Activated B cell treated with CpG ODN at 0.5 μM for 24 hours (primary cell): ENCODE data around the gene DUXB. TPM values are rescaled to one million over a fixed set of nuclear protein-coding genes. Genes with fewer than 3 reads are reported as not detected.
A peak's percentile ranks its signal among the peaks of the same experiment; 100 is the strongest.

Source experiments
- ATAC-seq: fragments of 200-7000 bp; cut with Tn5 transposase; one replicate; pipeline ENCODE4 v1.10.0; 2021; ENCODE audit warnings: low read depth, mild to moderate bottlenecking, moderate library complexity
- CTCF ChIA-PET: fragments of 350-600 bp; sonication (Branson Sonifier 250); formaldehyde crosslinking; loops from one replicate; lab custom pipeline; 2021; ENCODE audit warnings: antibody characterized with exemption; lab: Charles Lee
- POLR2A ChIA-PET: fragments of 350-600 bp; sonication (Branson Sonifier 250); formaldehyde crosslinking; loops from one replicate; lab custom pipeline; 2021; ENCODE audit warnings: antibody characterized with exemption; lab: Charles Lee
- DNase-seq: peaks from one replicate; pipeline ENCODE4 v3.0.0; 2022
- H3K27ac Mint-ChIP-seq: one replicate; pipeline ENCODE4 v1.8.0; 2020; ENCODE audit warnings: mixed read lengths
- H3K27me3 Mint-ChIP-seq: one replicate; pipeline ENCODE4 v1.8.0; 2021; ENCODE audit warnings: mixed read lengths
- H3K36me3 Mint-ChIP-seq: one replicate; pipeline ENCODE4 v1.8.0; 2021; ENCODE audit warnings: low read depth, mixed read lengths
- H3K4me1 Mint-ChIP-seq: one replicate; pipeline ENCODE4 v1.8.0; 2021; ENCODE audit warnings: mixed read lengths
- H3K4me3 Mint-ChIP-seq: one replicate; pipeline ENCODE4 v1.8.0; 2020; ENCODE audit warnings: mild to moderate bottlenecking, mixed read lengths
- H3K9me3 Mint-ChIP-seq: one replicate; pipeline ENCODE4 v1.8.0; 2020; ENCODE audit warnings: mixed read lengths
- intact Hi-C: fragments of 100-400 bp; cut with micrococcal nuclease; formaldehyde crosslinking; loops from one replicate; pipeline ENCODE4 v1.15.1; 2024
- total RNA-seq: library from RNA; stranded (reverse); gene quantifications from 2 replicates; pipeline ENCODE4 v1.2.3, GENCODE V29; 2022
- TF ChIP-seq, protein P1 (sequence below): fragments of 200-600 bp; IDR thresholded peaks from one replicate; pipeline ENCODE4 v1.8.0; 2022; ENCODE audit warnings: antibody characterized with exemption, mild to moderate bottlenecking

DUXB gene
- total RNA-seq, 1 donor from 2014 or later, result not detected

DNA sequence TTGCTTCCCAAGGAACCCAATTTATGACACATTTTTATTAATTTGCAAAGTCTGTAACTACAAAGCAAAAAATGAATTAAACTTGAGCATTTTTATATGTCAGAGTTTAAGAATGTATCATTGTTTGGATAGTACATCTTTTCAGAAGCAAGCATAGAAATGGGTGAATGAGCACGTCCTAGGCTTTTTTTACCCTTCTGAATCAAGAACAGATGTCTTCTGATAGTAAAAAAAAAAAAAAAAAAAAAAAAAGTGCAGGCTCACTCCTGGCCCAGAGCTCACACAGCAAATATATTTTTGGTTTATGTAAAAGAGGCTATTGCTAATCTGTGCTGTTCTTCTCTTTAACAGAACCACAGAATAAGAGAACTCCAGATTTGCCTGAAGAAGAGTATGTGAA, 47.3 kb downstream of the DUXB start:
- intact Hi-C loops, result no loop called here
- H3K4me1 Mint-ChIP-seq, result peaks cover 51% of the 10 kb centered on the region
- TF ChIP-seq, protein P1, sequence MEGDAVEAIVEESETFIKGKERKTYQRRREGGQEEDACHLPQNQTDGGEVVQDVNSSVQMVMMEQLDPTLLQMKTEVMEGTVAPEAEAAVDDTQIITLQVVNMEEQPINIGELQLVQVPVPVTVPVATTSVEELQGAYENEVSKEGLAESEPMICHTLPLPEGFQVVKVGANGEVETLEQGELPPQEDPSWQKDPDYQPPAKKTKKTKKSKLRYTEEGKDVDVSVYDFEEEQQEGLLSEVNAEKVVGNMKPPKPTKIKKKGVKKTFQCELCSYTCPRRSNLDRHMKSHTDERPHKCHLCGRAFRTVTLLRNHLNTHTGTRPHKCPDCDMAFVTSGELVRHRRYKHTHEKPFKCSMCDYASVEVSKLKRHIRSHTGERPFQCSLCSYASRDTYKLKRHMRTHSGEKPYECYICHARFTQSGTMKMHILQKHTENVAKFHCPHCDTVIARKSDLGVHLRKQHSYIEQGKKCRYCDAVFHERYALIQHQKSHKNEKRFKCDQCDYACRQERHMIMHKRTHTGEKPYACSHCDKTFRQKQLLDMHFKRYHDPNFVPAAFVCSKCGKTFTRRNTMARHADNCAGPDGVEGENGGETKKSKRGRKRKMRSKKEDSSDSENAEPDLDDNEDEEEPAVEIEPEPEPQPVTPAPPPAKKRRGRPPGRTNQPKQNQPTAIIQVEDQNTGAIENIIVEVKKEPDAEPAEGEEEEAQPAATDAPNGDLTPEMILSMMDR, result no peak
- H3K27me3 Mint-ChIP-seq, result no peaks in the 10 kb centered on the region
- ChIA-PET CTCF (no interaction called here), POLR2A (interaction anchor here (0.6 kb wide), 1 partner anchor 9 kb away, joined by 4 read pairs; no protein-coding TSS in a partner anchor)
- no peak for DNase-seq
- peak overlapping the region; percentile 19 for H3K27ac Mint-ChIP-seq
- H3K4me3 Mint-ChIP-seq, result no peak overlapping the region
- ATAC-seq, result no peak
- peaks cover 57% of the 10 kb centered on the region for H3K36me3 Mint-ChIP-seq
- H3K9me3 Mint-ChIP-seq, result no peaks in the 10 kb centered on the region

DNA sequence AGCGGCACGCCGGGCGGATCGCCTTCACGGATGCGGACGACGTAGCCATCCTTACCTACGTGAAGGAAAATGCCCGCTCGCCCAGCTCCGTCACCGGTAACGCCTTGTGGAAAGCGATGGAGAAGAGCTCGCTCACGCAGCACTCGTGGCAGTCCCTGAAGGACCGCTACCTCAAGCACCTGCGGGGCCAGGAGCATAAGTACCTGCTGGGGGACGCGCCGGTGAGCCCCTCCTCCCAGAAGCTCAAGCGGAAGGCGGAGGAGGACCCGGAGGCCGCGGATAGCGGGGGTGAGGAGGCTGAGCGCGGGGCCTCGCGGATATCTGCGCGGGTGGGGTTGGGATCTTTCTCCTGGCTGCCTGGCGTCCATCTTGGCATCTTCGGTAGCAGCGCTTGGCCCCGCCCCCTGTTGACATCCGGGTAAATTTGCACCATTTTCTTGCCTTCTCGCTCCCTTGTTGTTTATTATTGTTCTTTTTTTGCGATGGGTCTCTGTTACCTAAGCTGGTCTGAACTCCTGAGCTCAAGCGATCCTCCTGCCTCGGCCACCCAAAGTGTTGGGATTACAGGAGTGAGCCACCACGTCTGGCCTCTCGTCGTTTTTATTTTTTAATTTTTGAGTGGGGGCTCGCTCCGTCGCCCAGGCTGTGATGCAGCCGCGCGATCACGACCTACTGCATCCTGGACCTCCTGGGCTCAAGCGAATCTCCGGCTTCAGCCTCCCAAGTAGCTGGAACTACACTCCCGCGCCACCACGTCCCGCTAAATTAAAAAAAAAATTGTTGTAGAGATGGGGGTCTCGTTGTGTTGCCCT, 52.8 kb downstream of the DUXB start:
- POLR2A ChIA-PET, result interaction anchor here (0.6 to 4.7 kb wide), 20 partner anchors 10 to 1543 kb away, joined by 3 to 95 read pairs (median 6); partner anchors contain the start of genes ADAT1, CFDP1, GABARAPL2 and GLG1
- ATAC-seq (peak; percentile 35), DNase-seq (peak; percentile 71)
- H3K27me3 Mint-ChIP-seq, result no peaks in the 10 kb centered on the region
- H3K36me3 Mint-ChIP-seq, result peaks cover 51% of the 10 kb centered on the region
- H3K27ac Mint-ChIP-seq, result peak overlapping the region; percentile 98
- H3K4me1 Mint-ChIP-seq, result peaks cover 73% of the 10 kb centered on the region
- CTCF ChIA-PET, result interaction anchor here (0.9 to 3.2 kb wide), 7 partner anchors 26 to 537 kb away, joined by 3 to 15 read pairs (median 6); partner anchors contain the start of genes ADAT1 and TMEM170A
- TF ChIP-seq, protein P1, result no peak
- H3K4me3 Mint-ChIP-seq, result peak overlapping the region; percentile 100
- intact Hi-C loops, result loop anchor here (1.0 to 5.0 kb wide), 4 partner anchors 116 to 1564 kb away; no protein-coding TSS in a partner anchor
- no peaks in the 10 kb centered on the region for H3K9me3 Mint-ChIP-seq

DNA sequence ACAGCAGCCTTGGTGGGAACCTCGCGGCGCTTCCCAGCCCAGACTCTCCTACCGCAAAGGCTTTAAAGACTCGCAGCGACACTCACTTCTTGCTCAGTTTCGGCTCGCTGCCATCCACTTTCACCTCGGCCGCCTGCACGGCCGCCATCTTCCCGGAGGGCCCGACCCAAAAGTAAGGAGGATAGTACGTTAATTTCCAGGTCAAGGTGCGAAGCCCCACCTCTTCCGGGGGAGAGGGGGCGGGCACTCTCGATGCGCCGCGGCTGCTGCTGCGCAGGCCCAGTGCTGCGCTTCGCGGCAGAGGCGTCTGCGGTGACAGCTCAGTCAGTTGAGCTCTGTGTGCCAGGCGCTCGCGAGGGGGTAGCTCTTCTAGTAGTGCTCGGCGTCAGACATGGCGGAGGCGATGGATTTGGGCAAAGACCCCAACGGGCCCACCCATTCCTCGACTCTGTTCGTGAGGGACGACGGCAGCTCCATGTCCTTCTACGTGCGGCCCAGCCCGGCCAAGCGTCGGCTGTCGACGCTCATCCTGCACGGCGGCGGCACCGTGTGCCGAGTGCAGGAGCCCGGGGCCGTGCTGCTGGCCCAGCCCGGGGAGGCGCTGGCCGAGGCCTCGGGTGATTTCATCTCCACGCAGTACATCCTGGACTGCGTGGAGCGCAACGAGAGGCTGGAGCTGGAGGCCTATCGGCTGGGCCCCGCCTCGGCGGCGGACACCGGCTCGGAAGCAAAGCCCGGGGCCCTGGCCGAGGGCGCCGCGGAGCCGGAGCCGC, 53.6 kb downstream of the DUXB start, which contains the start of the genes KARS1 and TERF2IP:
KARS1 (minus strand) TSS at position 174 of the 773 bp plus-strand sequence; CDS start at position 148, 26 bp downstream.
TERF2IP (plus strand) TSS at position 282 of the 773 bp plus-strand sequence; CDS start at position 392, 110 bp downstream.
- TF ChIP-seq, protein P1, result no peak
- intact Hi-C loops, result loop anchor here (1.0 to 5.0 kb wide), 13 partner anchors 24 to 1565 kb away; partner anchors contain the start of genes ADAT1, CFDP1, GABARAPL2 and MON1B
- Mint-ChIP-seq H3K36me3 (peaks cover 55% of the 10 kb centered on the region), H3K4me1 (peaks cover 65% of the 10 kb centered on the region), H3K27ac (peak within 1 kb of the TSS; percentile 98), H3K27me3 (no peaks in the 10 kb centered on the region), H3K4me3 (peak within 1 kb of the TSS; percentile 100), H3K9me3 (no peaks in the 10 kb centered on the region)
- DNase-seq, result peak; percentile 92
- peak; percentile 86 for ATAC-seq
- CTCF ChIA-PET, result interaction anchor here (0.9 to 2.9 kb wide), 7 partner anchors 25 to 537 kb away, joined by 3 to 11 read pairs (median 4); partner anchors contain the start of genes ADAT1 and TMEM170A
- POLR2A ChIA-PET, result interaction anchor here (0.6 to 4.7 kb wide), 20 partner anchors 12 to 1544 kb away, joined by 3 to 95 read pairs (median 4); partner anchors contain the start of genes ADAT1, CFDP1, CHST6 and GABARAPL2

DNA sequence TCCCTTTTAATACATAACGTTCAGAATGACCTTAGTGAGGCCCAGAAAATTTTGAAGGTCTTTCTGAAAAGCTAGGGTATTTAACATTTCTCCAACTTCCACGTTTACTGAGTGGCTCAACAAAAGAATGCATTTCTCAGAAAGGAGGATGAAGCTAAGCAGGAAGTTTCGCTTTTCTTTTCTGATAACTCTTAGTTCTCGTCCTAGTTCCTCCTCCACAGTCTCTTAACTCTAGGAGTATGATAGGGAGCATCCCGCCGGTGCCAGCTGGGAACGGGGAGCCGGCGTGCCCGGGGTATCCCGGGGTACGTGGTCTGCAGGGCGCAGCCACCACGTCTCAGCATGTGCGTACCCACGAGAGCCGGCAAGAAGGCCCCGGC, 54.2 kb downstream of the DUXB start:
- no peak for DNase-seq
- ChIA-PET CTCF (interaction anchor here (0.6 to 2.9 kb wide), 5 partner anchors 24 to 1058 kb away, joined by 3 to 11 read pairs (median 4); partner anchors contain the start of gene ADAT1), POLR2A (interaction anchor here (0.6 to 4.7 kb wide), 16 partner anchors 16 to 1544 kb away, joined by 3 to 95 read pairs (median 5); partner anchors contain the start of genes ADAT1, CFDP1, CHST6 and GABARAPL2)
- peaks cover 61% of the 10 kb centered on the region for H3K4me1 Mint-ChIP-seq
- peak; percentile 9 for ATAC-seq
- H3K9me3 Mint-ChIP-seq, result no peaks in the 10 kb centered on the region
- intact Hi-C loops, result loop anchor here (1.0 to 5.0 kb wide), 11 partner anchors 24 to 1565 kb away; partner anchors contain the start of genes ADAT1, CFDP1, GABARAPL2 and MON1B
- H3K36me3 Mint-ChIP-seq, result peaks cover 61% of the 10 kb centered on the region
- H3K27ac Mint-ChIP-seq, result peak overlapping the region; percentile 98
- no peaks in the 10 kb centered on the region for H3K27me3 Mint-ChIP-seq
- peak overlapping the region; percentile 100 for H3K4me3 Mint-ChIP-seq
- TF ChIP-seq, protein P1, result no peak
